ENCODE results near the gene ABCC8. TPM values are rescaled to one million over a fixed set of nuclear protein-coding genes. Genes with fewer than 3 reads are reported as not detected.

The ABCC8 gene
- total and polyA plus RNA-seq, 2 of the 8 experiments (the other 6 are each of a cell fraction or from before 2014, with no cell fraction given) = 3.7 to 4.9 TPM

- TF ChIP-seq KDM1A (IDR thresholded peaks at IDR 0.05; ENCODE audit: borderline replicate concordance, low read length) = no peak
Measured at GRCh38 chr11:17468122-17468521, 8.5 kb downstream of the ABCC8 start (continued).
